ENCODE measurements around the gene SPINT4. TPM values are rescaled to one million over a fixed set of nuclear protein-coding genes. Genes with fewer than 3 reads are reported as not detected.
A peak's percentile ranks its signal among the peaks of the same experiment; 100 is the strongest.

The SPINT4 gene
- total RNA-seq, 4 donors from 2014 or later: not detected

DNA sequence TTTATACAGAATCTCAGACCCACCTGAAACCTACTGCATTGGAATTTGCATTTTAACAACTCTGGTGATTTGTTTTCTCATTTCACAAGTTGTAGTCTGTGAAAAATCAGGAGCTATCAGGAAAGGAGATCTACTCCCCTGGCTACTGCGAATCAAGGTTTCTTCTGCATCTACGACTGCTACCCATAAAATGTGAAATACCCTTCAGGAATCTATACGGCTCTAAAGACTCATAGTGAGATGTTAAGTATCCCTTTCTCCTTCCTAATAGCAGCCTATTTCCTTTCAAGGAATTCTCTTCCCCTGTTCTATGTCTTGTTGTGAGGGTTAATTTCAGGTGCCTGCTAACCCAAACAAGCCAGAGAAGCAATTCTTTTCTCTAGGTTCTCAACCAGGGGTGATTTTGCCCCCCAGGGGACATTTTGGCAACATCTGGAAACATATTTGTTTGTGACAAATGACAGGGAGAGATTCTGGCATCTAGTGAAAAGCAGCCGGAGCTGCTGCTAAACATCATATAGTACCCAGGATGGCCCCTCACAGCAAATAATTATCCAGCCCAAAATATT, 43.2 kb downstream of the SPINT4 start:
- Histone ChIP-seq H3K27ac (no peak overlapping the region), H3K4me1 (no peaks in the 10 kb centered on the region), H3K27me3 (no peaks in the 10 kb centered on the region), H3K4me3 (no peak overlapping the region), H3K9me3 (no peaks in the 10 kb centered on the region), H3K36me3 (no peaks in the 10 kb centered on the region)
- TF ChIP-seq, protein P1, sequence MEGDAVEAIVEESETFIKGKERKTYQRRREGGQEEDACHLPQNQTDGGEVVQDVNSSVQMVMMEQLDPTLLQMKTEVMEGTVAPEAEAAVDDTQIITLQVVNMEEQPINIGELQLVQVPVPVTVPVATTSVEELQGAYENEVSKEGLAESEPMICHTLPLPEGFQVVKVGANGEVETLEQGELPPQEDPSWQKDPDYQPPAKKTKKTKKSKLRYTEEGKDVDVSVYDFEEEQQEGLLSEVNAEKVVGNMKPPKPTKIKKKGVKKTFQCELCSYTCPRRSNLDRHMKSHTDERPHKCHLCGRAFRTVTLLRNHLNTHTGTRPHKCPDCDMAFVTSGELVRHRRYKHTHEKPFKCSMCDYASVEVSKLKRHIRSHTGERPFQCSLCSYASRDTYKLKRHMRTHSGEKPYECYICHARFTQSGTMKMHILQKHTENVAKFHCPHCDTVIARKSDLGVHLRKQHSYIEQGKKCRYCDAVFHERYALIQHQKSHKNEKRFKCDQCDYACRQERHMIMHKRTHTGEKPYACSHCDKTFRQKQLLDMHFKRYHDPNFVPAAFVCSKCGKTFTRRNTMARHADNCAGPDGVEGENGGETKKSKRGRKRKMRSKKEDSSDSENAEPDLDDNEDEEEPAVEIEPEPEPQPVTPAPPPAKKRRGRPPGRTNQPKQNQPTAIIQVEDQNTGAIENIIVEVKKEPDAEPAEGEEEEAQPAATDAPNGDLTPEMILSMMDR (IDR thresholded peaks at IDR 0.05): no peak
- 58 to 62% methylated on average over 4 of the region's 4 CpGs for WGBS, 2 donors
- no peak for DNase-seq (ENCODE audit: low spot score in 2 of 2)

DNA sequence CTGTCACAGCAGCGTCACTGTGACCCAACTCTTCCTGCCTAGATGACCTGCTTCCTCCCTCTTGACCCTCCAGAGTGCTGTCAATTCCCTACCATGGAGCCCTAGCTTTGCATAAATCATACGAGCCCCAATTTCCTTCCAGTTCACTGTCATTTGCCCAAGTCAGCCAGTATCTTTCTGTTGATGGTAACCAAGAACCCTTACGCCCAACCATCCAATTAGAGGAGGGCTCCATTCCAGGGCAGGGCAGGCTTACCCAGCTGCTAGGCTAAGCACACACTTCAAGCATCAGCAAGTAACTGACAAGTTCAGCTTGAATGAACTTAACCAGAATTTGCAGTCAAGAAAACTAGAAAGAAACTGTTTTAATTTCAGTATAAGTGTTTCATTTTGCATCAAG, 43.8 kb downstream of the SPINT4 start:
- H3K4me1 ChIP-seq: peaks cover 0 to 3% (median under 1%) of the 10 kb centered on the region in 4 donors
- DNase-seq (ENCODE audit: low spot score in 2 of 2): no peak
- H3K9me3 ChIP-seq: no peaks in the 10 kb centered on the region
- TF ChIP-seq EP300 (IDR thresholded peaks at IDR 0.05): no peak
- TF ChIP-seq POLR2A (IDR thresholded peaks at IDR 0.05): no peak
- TF ChIP-seq, protein P1 (IDR thresholded peaks at IDR 0.05): no peak
- WGBS, 2 donors: 62 to 67% methylated on average over 3 of the region's 3 CpGs
- no peaks in the 10 kb centered on the region for H3K36me3 ChIP-seq
- H3K27me3 ChIP-seq: no peaks in the 10 kb centered on the region
- H3K4me3 ChIP-seq: no peak overlapping the region
- H3K27ac ChIP-seq: no peak overlapping the region

GRCh38 chr20:45768479-45768878, 46.3 kb downstream of the SPINT4 start:
- Histone ChIP-seq H3K4me3 (no peak overlapping the region), H3K9me3 (no peaks in the 10 kb centered on the region), H3K36me3 (no peaks in the 10 kb centered on the region), H3K27ac (no peak overlapping the region), H3K27me3 (no peaks in the 10 kb centered on the region), H3K4me1 (peaks cover 0 to 14% (median 9%) of the 10 kb centered on the region in 4 donors)
- DNase-seq (ENCODE audit: low spot score in 2 of 2): no peak
- TF ChIP-seq, protein P1 (IDR thresholded peaks at IDR 0.05): no peak
- TF ChIP-seq EP300 (IDR thresholded peaks at IDR 0.05) (no peak), POLR2A (IDR thresholded peaks at IDR 0.05) (no peak)

DNA sequence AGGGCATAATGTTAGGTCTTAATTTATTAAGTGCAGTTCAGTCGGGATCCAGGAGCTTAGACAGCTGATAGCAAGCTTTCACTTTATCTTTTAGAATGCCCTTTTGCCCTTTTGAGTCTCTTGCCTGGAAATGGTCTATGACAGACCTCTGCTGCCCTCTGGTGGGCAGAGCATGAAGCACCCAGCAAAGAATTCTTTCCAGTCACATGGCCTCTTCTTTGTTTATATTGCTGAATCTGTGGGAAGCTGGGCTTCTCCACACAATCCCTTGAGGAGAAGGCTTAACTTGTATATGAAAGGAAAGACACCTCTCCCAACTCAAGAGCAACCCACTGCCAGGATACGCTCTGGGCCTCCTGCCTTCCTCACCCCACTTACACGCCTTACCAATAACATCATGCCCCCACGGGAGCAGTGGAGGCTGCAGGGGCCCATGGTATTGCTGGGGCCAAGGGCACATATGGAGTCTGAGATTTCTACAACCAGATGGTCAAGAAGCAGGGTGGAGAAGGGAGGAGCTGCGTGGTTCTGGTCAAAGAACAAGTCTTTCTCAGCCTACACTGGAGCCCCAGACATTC, 49.1 kb downstream of the SPINT4 start:
- peak overlapping the region in 3 of 4 donors; percentile 12 to 81 (median 76) for H3K27ac ChIP-seq

DNA sequence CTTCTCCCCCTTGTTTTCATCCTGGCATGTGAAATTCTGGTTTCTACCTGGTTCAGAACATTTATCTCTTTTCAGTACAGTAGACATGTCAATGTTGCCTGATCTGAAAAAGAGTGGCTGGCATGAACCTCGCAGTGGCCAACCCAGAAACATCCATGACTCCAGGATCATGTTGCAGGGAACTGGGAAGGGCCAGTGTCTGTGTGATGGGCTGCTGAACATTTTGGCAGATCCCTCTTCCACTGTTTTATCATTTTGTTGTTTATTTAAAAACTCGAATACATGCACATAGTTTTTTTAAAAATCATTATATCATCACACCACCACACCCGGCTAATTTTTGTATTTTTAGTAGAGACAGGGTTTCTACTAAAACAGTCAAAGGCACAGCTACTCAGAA, 50.5 kb downstream of the SPINT4 start:
- H3K4me1 ChIP-seq: peaks cover 0 to 14% (median 9%) of the 10 kb centered on the region in 4 donors
- no peak for DNase-seq (ENCODE audit: low spot score in 2 of 2)
- no peak overlapping the region for H3K27ac ChIP-seq
- H3K9me3 ChIP-seq: no peaks in the 10 kb centered on the region
- H3K4me3 ChIP-seq: no peak overlapping the region
- TF ChIP-seq, protein P1 (IDR thresholded peaks at IDR 0.05): no peak
- TF ChIP-seq POLR2A (IDR thresholded peaks at IDR 0.05) (no peak), EP300 (IDR thresholded peaks at IDR 0.05) (no peak)
- H3K27me3 ChIP-seq: no peaks in the 10 kb centered on the region
- 52 to 59% methylated on average over 3 of the region's 3 CpGs for WGBS, 2 donors
- H3K36me3 ChIP-seq: no peaks in the 10 kb centered on the region

More for the DNA sequence above, 49.1 kb downstream of the SPINT4 start:
- Histone ChIP-seq H3K36me3 (no peaks in the 10 kb centered on the region), H3K9me3 (no peaks in the 10 kb centered on the region), H3K4me3 (no peak overlapping the region), H3K27me3 (no peaks in the 10 kb centered on the region), H3K4me1 (peaks cover 0 to 14% (median 9%) of the 10 kb centered on the region in 4 donors)
- peak; percentile 78 to 86 for DNase-seq (ENCODE audit: low spot score in 2 of 2)
- TF ChIP-seq POLR2A (IDR thresholded peaks at IDR 0.05) (no peak), EP300 (IDR thresholded peaks at IDR 0.05) (peak; percentile 38 to 47)
- TF ChIP-seq, protein P1 (IDR thresholded peaks at IDR 0.05): peak; percentile 86 to 96 (median 94)
- 18 to 20% methylated on average over 5 of the region's 5 CpGs for WGBS, 2 donors

Data from tibial nerve (tissue), 4 donors.